T-helper 1 cell treated with Interleukin-12 subunit alpha and Interleukin-12 subunit beta and Interleukin-4 antibody, amounts not matched to agents 30 ng/mL and 1 ng/mL, for 36 hours (primary cell): ENCODE results near the gene LRTM1. TPM values are rescaled to one million over a fixed set of nuclear protein-coding genes. Genes with fewer than 3 reads are reported as not detected.

Experiments
- intact Hi-C: fragments of 100-400 bp; cut with micrococcal nuclease; formaldehyde crosslinking; loops from one replicate; pipeline ENCODE4 v1.15.1; 2024
- total RNA-seq: library from RNA; stranded (reverse); gene quantifications from 2 replicates; pipeline ENCODE4 v1.2.3, GENCODE V29; 2022

LRTM1 gene
- total RNA-seq, 1 donor from 2014 or later: not detected

- intact Hi-C loops: no loop called here
These were observed 13.1 kb upstream of the LRTM1 start for GRCh38 chr3:54940971-54941370.

- intact Hi-C loops: no loop called here
These were observed 11.9 kb upstream of the LRTM1 start for GRCh38 chr3:54939557-54940300.

GRCh38 chr3:54936561-54936960 is 8.7 kb upstream of the LRTM1 start:
- intact Hi-C loops: no loop called here

GRCh38 chr3:54935869-54936268 is 8.0 kb upstream of the LRTM1 start:
- intact Hi-C loops: no loop called here

- intact Hi-C loops: no loop called here
These were observed 4.7 kb upstream of the LRTM1 start for GRCh38 chr3:54932606-54933005.

- intact Hi-C loops: no loop called here
These were observed 3.3 kb upstream of the LRTM1 start for GRCh38 chr3:54931182-54931581.

DNA sequence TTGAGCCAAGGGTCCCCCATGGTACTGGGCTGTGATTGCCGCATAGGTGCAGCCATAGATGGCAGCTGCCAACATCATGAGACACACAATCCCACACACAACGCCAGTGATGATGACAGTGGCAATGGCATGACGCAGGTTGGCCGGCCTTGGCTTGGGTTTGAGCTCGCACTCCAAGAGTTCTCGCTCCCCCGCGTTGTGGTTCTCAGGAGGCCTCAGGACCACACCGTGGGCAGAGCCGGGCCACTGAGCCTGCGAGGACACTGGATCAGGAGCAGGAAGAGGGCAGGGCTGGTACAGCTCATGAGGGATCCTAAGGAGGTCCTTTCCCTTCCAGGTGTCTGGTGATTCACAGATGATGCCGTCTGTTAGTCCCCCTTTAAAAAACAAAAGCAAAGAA is 9.3 kb downstream of the LRTM1 start:
- intact Hi-C loops: no loop called here

- intact Hi-C loops: no loop called here
These were observed 10.0 kb downstream of the LRTM1 start for GRCh38 chr3:54917862-54918261.

- intact Hi-C loops: no loop called here
These were observed 10.7 kb downstream of the LRTM1 start for GRCh38 chr3:54917174-54917573.

- intact Hi-C loops: no loop called here
These were observed 11.1 kb downstream of the LRTM1 start for GRCh38 chr3:54916732-54917131.

- intact Hi-C loops: no loop called here
These were observed 11.9 kb downstream of the LRTM1 start for GRCh38 chr3:54915976-54916375.

DNA sequence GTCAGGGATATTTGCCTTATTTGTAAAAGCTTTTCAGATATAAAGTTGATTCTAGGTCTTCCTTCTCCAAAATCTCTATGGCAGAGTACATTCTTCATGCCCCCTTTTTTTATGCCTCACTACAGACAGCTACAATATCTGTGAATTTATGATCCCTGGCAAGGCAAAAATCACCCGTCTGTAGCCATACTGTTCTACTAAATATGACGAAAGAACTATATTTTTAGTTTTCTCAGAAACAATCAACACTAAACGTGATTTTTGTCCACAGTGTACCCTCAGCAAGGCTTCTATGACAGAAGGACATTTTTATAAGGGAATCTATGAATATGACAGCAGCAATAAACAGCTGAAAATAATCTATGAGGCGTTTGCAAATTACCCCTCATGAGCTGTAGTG is 12.7 kb downstream of the LRTM1 start:
- intact Hi-C loops: no loop called here

- intact Hi-C loops: no loop called here
These were observed 13.7 kb downstream of the LRTM1 start for GRCh38 chr3:54914180-54914579.

DNA sequence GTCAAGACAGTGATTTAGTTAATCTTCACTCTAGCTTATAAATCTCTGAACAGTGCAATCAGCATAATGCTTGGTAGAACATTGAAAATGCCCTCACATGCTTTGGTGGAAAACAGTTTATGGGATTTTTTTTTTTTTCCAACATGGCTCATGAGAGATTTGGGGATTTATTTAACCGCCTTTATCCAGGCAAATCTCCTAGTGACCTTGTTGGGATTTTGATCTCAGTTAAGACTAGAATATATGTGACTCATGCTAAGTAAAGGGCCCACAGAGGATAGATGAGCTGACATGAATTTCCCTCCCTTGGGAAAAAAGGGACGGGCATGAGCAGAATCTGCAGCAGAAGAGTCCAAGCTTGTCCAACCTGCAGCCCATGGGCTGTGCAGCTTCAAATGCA is 18.7 kb downstream of the LRTM1 start:
- intact Hi-C loops: no loop called here

DNA sequence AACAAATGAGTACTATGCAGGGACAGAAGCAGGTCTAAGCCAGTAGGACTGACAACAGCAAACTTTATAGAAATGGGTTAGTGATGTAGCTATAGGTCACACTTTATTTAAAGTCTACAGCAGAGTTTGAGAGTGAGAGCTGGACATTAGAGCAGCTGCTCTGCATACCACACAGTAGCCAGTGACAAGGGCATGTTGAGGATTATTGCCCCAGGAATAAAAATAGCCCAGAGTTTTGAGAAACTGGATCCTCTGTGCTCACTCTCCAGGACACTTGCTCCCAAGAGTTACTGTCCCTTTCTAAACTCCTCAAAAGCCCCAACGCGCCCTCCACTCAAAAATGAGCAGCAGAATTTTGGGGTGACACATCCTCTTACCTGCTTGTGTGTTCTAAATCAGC is 21.1 kb downstream of the LRTM1 start:
- intact Hi-C loops: no loop called here

GRCh38 chr3:54905920-54906319 is 21.9 kb downstream of the LRTM1 start:
- intact Hi-C loops: no loop called here

- intact Hi-C loops: no loop called here
These were observed 22.5 kb downstream of the LRTM1 start for GRCh38 chr3:54905261-54905888.

DNA sequence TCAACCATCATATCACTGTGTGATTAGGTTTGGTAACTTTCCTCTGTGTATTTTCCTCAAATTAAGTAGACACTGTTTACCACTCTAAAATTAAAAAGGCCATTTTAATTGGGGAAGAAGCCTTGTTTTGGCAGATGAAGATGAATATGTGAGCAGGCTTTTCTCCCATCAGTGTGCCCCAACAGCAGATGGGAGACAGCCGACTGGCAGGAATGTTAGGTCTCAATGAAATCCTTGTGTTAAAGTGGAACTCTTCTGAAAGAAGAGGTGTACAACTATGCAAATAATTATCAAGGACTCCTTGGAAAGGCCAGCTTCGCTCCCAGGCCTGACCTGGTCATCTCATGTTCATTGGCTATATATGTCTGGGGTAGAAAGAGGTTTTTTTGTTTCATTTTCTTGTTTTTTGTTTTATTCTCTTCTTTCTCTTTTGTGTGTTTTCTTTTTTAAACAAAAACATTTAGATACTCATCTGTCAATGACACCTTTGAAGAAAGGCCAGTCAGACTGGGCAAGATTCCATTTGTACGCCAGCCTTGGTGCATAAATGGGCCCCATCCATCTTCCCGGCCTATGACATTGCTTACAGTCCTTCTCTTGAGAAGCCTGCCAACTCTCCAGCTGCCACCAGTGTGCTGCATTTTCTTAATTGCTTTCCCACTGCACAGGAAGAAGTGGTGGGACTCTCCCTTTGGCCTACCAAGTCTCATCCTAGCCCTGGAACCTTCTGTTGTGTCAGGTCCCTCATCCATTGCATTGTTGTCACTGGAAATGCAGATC is 25.8 kb downstream of the LRTM1 start:
- intact Hi-C loops: no loop called here

GRCh38 chr3:54900838-54901591 is 26.8 kb downstream of the LRTM1 start:
- intact Hi-C loops: no loop called here

DNA sequence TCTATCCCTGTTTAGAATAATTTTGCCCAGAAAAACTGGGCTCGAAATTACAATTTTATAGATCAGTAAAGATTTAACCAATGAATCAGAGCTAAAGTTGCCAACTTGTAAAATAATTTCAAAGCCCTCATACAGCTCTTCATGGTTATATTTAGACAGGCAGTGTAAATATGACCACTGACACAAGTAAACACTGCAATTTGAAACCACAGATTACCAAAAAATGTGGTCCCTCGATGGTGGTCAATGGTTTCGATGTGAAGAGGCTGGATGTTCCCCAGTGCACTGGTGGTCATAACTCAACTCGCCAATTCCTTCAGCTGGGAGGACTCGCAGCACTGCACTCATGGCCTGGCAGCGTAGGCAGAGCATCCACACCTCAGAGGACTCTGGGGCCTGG is 28.6 kb downstream of the LRTM1 start:
- intact Hi-C loops: no loop called here

- intact Hi-C loops: no loop called here
These were observed 30.7 kb downstream of the LRTM1 start for GRCh38 chr3:54897028-54897711.
